Natural killer cell (primary cell): ENCODE data around the gene HERPUD2. TPM values are rescaled to one million over a fixed set of nuclear protein-coding genes. Genes with fewer than 3 reads are reported as not detected.

Source experiments
- ATAC-seq, 3 donors: fragments of 150-1000 bp in 2 of 3; fragments of 200-7000 bp in 1 of 3; cut with Tn5 transposase; 1 replicate in 1 of 3; 2 replicates in 2 of 3; pipeline ENCODE4 v1.10.0; 2021; ENCODE audit warnings: mild to moderate bottlenecking in 2 of 3, moderate library complexity in 2 of 3
- DNase-seq, 2 donors: peaks; one replicate each; pipeline versions ENCODE4 v3.0.0 to v3.0.0-alpha.2; 2013 to 2021; ENCODE audit warnings: mixed read lengths in 1 of 2
- H3K27ac ChIP-seq: one replicate; pipeline ENCODE4 v1.5.1; 2013; ENCODE audit warnings: mild to moderate bottlenecking, low read length
- H3K27me3 ChIP-seq: one replicate; pipeline ENCODE4 v1.6.1; 2013; ENCODE audit warnings: low read length; ENCODE audit not compliant: control insufficient read depth, insufficient read depth
- H3K36me3 ChIP-seq: one replicate; pipeline ENCODE4 v1.6.1; 2013; ENCODE audit warnings: low read length; ENCODE audit not compliant: control insufficient read depth, insufficient read depth
- H3K4me1 ChIP-seq: one replicate; pipeline ENCODE4 v1.6.1; 2013; ENCODE audit warnings: low read length; ENCODE audit not compliant: control insufficient read depth, insufficient read depth
- H3K4me3 ChIP-seq: one replicate; pipeline ENCODE4 v1.5.1; 2013; ENCODE audit warnings: low read length
- H3K9me3 ChIP-seq: one replicate; pipeline ENCODE4 v1.6.1; 2013; ENCODE audit warnings: low read length; ENCODE audit not compliant: control insufficient read depth, insufficient read depth
- H3K27ac Mint-ChIP-seq, 2 donors: one replicate each; pipeline ENCODE4 v1.8.0; 2022; ENCODE audit warnings: mild to moderate bottlenecking in 2 of 2, mixed read lengths in 2 of 2, moderate library complexity in 1 of 2
- H3K27me3 Mint-ChIP-seq, 2 donors: one replicate each; pipeline ENCODE4 v1.8.0; 2022; ENCODE audit warnings: low read depth in 2 of 2, mixed read lengths in 2 of 2
- H3K36me3 Mint-ChIP-seq: one replicate; pipeline ENCODE4 v1.8.0; 2022; ENCODE audit warnings: mixed read lengths
- H3K4me1 Mint-ChIP-seq, 2 donors: one replicate each; pipeline ENCODE4 v1.8.0; 2022; ENCODE audit warnings: mixed read lengths in 2 of 2
- H3K4me3 Mint-ChIP-seq: one replicate; pipeline ENCODE4 v1.8.0; 2022; ENCODE audit warnings: mild to moderate bottlenecking, moderate library complexity, mixed read lengths
- H3K9me3 Mint-ChIP-seq, 2 donors: one replicate each; pipeline ENCODE4 v1.8.0; 2022; ENCODE audit warnings: mixed read lengths in 2 of 2
- CTCF ChIP-seq: fragments of 200-600 bp; IDR thresholded peaks from one replicate; pipeline ENCODE4 v1.8.0; 2022; ENCODE audit warnings: antibody characterized with exemption
- WGBS: methylation state at CpG from one replicate; pipeline ENCODE4 v1.1.7; 2013; ENCODE audit warnings: missing lambda C conversion rate; ENCODE audit not compliant: insufficient coverage; 5-methylcytosine and 5-hydroxymethylcytosine counted together
- intact Hi-C: fragments of 100-400 bp; cut with micrococcal nuclease; formaldehyde crosslinking; loops from one replicate; pipeline ENCODE4 v1.14.2; 2022
- total RNA-seq, 4 donors: library from RNA; stranded (reverse); fragments of 120-200 nt in 1 of 4; gene quantifications; one replicate each; pipeline versions ENCODE4 v1.2.3 to v1.2.4, GENCODE V29; 2013 to 2022

HERPUD2 gene
- total RNA-seq, 3 donors from 2014 or later (not counting 1 experiment from before 2014, with no cell fraction given), result 103 to 112 (median 111) TPM

GRCh38 chr7:35718047-35718446 lies 23.1 kb upstream of the HERPUD2 start:
- Mint-ChIP-seq H3K27me3 (no peaks in the 10 kb centered on the region), H3K9me3 (no peaks in the 10 kb centered on the region), H3K4me3 (no peak overlapping the region), H3K36me3 (no peaks in the 10 kb centered on the region), H3K4me1 (peaks cover 19% of the 10 kb centered on the region in 2 donors), H3K27ac (no peak overlapping the region)
- Histone ChIP-seq H3K27me3 (no peaks in the 10 kb centered on the region), H3K27ac (no peak overlapping the region), H3K36me3 (no peaks in the 10 kb centered on the region), H3K4me3 (no peak overlapping the region), H3K9me3 (no peaks in the 10 kb centered on the region), H3K4me1 (peaks cover 11% of the 10 kb centered on the region)
- intact Hi-C loops, result no loop called here
- TF ChIP-seq CTCF, result no peak
- WGBS, result no CpG with 5 or more reads among the region's 1 CpG
- ATAC-seq (no peak), DNase-seq (no peak)

DNA sequence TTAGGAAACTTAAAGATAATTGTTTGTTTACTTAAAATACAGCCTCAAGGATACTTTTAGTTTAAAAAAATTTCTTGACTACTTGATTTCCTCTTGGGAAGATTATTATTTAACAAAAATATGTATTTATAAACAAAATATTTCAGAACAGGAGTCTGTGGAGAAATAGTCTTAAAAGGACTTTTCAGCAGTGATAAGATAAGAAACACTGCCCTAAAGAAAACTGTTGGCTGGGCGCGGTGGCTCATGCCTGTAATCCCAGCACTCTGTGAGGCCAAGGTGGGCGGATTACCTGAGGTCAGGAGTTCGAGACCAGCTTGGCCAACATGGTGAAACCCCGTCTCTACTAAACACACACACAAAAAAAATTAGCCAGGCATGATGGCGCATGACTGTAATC lies 22.6 kb upstream of the HERPUD2 start:
- no peak for DNase-seq
- Histone ChIP-seq H3K9me3 (no peaks in the 10 kb centered on the region), H3K27ac (no peak overlapping the region), H3K4me3 (no peak overlapping the region), H3K36me3 (no peaks in the 10 kb centered on the region), H3K4me1 (peaks cover 9% of the 10 kb centered on the region), H3K27me3 (no peaks in the 10 kb centered on the region)
- H3K4me3 Mint-ChIP-seq, result no peak overlapping the region
- no peak for TF ChIP-seq CTCF
- H3K27me3 Mint-ChIP-seq, result no peaks in the 10 kb centered on the region
- intact Hi-C loops, result no loop called here
- 99% methylated on average over 6 of the region's 6 CpGs for WGBS
- ATAC-seq, result no peak
- no peak overlapping the region for H3K27ac Mint-ChIP-seq
- H3K36me3 Mint-ChIP-seq, result no peaks in the 10 kb centered on the region
- peaks cover 13 to 14% of the 10 kb centered on the region in 2 donors for H3K4me1 Mint-ChIP-seq
- no peaks in the 10 kb centered on the region for H3K9me3 Mint-ChIP-seq

- 88% methylated on average over 1 of the region's 1 CpG for WGBS
- no peak overlapping the region for H3K4me3 ChIP-seq
- no peak for TF ChIP-seq CTCF
- no peak overlapping the region for H3K4me3 Mint-ChIP-seq
- no peaks in the 10 kb centered on the region for H3K27me3 ChIP-seq
- DNase-seq (no peak), ATAC-seq (no peak)
- no peak overlapping the region for H3K27ac Mint-ChIP-seq
- H3K9me3 ChIP-seq, result no peaks in the 10 kb centered on the region
- no peaks in the 10 kb centered on the region for H3K36me3 Mint-ChIP-seq
- intact Hi-C loops, result no loop called here
- H3K9me3 Mint-ChIP-seq, result no peaks in the 10 kb centered on the region
- no peaks in the 10 kb centered on the region for H3K36me3 ChIP-seq
- H3K27me3 Mint-ChIP-seq, result no peaks in the 10 kb centered on the region
- H3K4me1 Mint-ChIP-seq, result peaks cover 13% of the 10 kb centered on the region in 2 donors
- H3K4me1 ChIP-seq, result peaks cover 8% of the 10 kb centered on the region
- no peak overlapping the region for H3K27ac ChIP-seq
Measured at GRCh38 chr7:35717013-35717412, 22.1 kb upstream of the HERPUD2 start.

DNA sequence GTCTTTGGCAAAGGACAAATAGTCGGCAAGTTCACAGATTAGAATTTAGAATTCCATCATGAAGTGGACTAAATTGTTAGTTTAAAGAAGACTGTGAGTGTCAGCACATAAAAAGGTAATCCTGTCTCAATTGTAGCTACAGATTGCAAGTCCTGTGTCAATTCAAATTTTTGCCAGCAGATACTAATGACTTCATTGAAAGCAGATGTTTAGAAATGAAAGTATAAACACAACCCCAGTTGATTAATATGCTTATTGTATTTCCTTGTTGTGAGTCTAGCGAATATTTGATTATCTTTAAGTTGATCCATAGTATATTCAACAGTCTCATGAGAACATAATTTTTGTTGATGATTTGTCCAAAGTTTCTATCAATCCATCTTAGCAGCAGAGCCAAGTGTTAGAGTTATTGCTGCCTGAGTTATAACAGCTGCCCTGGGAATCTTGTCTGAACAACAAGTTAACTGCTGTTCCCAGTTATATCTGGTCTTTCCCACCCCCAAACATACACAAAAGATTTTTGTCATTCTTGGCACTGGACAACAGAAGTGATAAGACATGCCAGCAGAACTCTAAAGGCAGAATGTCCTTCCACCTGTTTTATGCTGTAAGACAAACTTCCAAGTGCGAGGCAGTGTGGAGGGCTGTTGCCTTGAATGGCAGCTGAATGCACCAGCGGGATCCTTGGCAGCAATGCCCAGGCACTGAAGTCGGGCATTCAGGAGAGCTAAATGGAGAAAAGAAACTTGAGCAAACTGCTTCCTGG lies 21.3 kb upstream of the HERPUD2 start:
- ATAC-seq (no peak), DNase-seq (no peak)
- Mint-ChIP-seq H3K36me3 (no peaks in the 10 kb centered on the region), H3K4me1 (peaks cover 13% of the 10 kb centered on the region in 2 donors), H3K27me3 (no peaks in the 10 kb centered on the region), H3K27ac (no peak overlapping the region), H3K4me3 (no peak overlapping the region), H3K9me3 (no peaks in the 10 kb centered on the region)
- TF ChIP-seq CTCF, result no peak
- Histone ChIP-seq H3K4me1 (peaks cover 8% of the 10 kb centered on the region), H3K9me3 (no peaks in the 10 kb centered on the region), H3K27ac (no peak overlapping the region), H3K36me3 (no peaks in the 10 kb centered on the region), H3K4me3 (no peak overlapping the region), H3K27me3 (no peaks in the 10 kb centered on the region)
- 89% methylated on average over 4 of the region's 5 CpGs for WGBS
- intact Hi-C loops, result no loop called here
